Measurements from ENCODE around the gene FBN2.

Gene FBN2

DNA sequence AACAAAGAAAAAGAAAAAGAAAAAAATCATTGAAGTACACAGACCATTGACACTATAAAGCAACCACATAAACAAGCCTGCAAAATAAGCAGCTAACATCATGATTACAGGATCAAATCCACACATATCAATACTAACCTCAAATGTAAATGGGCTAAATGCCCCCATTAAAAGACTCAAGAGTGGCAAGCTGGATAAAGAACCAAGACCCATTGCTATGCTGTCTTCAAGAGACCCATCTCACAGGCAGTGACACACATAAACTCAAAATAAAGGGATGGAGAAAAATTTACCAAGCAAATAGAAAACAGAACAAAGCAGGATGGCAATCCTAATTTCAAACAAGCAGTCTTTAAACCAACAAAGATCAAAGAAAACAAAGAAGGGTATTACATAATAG is 15.7 kb upstream of the FBN2 start:
- Histone ChIP-seq H3K4me3 (ENCODE audit: low read depth, low read length) (no peak overlapping the region), H3K27ac (ENCODE audit: low read depth, low read length) (no peak overlapping the region), H3K27me3 (ENCODE audit: insufficient read depth, low read length) (no peaks in the 10 kb centered on the region), H3K36me3 (ENCODE audit: insufficient read depth, low read length) (no peaks in the 10 kb centered on the region), H3K4me1 (ENCODE audit: control insufficient read depth, insufficient read depth, low read length, unreplicated experiment) (no peaks in the 10 kb centered on the region), H3K79me2 (ENCODE audit: control insufficient read depth, insufficient read depth, low read length, unreplicated experiment) (no peaks in the 10 kb centered on the region), H2AFZ (ENCODE audit: low read length, unreplicated experiment) (no peak overlapping the region)

DNA sequence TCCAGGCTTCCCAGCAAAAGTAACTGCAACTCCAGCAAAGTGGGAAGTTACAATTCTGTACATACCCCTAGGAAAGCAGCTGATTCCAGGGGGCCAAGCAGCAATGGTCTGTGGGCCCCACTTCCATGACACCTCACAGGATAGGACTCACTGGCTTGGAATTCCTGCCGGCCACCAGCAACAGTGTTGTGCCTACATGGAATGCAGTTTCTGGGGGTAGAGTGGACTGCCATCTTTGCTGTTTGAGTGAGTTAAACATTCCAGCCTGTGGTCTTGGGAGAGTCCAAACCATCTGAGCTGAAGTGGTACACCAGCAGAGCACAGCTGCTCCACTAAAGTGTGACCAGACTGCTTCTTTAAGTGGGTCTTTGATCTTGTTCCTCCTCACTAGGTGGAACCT is 13.4 kb upstream of the FBN2 start:
- Histone ChIP-seq H3K27me3 (ENCODE audit: insufficient read depth, low read length) (no peaks in the 10 kb centered on the region), H3K36me3 (ENCODE audit: insufficient read depth, low read length) (no peaks in the 10 kb centered on the region), H3K79me2 (ENCODE audit: control insufficient read depth, insufficient read depth, low read length, unreplicated experiment) (no peaks in the 10 kb centered on the region), H3K4me1 (ENCODE audit: control insufficient read depth, insufficient read depth, low read length, unreplicated experiment) (no peaks in the 10 kb centered on the region), H3K27ac (ENCODE audit: low read depth, low read length) (no peak overlapping the region), H2AFZ (ENCODE audit: low read length, unreplicated experiment) (no peak overlapping the region), H3K4me3 (ENCODE audit: low read depth, low read length) (no peak overlapping the region)

DNA sequence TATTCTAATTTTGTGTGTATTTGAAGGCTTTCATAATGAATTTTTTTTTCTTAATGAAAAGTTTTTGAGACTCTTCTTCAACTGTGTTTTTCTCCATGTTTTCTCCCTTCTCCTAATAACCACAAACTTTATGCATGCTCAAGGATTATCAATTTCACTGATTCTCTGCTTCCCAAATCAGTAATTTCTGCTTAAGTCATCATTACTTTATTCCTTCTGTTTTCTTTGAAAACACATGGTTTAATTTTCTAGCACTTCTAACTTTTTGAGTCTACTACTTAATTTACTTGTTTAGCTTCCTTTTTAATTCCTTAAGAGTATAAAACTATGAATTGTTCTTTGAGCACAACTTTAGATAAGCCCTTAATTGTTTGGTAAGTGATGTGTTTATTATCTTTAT is 11.5 kb upstream of the FBN2 start:
- no peaks in the 10 kb centered on the region for H3K4me1 ChIP-seq (ENCODE audit: control insufficient read depth, insufficient read depth, low read length, unreplicated experiment)
- H3K79me2 ChIP-seq (ENCODE audit: control insufficient read depth, insufficient read depth, low read length, unreplicated experiment), result no peaks in the 10 kb centered on the region
- H2AFZ ChIP-seq (ENCODE audit: low read length, unreplicated experiment), result no peak overlapping the region
- no peak overlapping the region for H3K4me3 ChIP-seq (ENCODE audit: low read depth, low read length)
- H3K27ac ChIP-seq (ENCODE audit: low read depth, low read length), result no peak overlapping the region
- H3K27me3 ChIP-seq (ENCODE audit: insufficient read depth, low read length), result no peaks in the 10 kb centered on the region
- H3K36me3 ChIP-seq (ENCODE audit: insufficient read depth, low read length), result no peaks in the 10 kb centered on the region

DNA sequence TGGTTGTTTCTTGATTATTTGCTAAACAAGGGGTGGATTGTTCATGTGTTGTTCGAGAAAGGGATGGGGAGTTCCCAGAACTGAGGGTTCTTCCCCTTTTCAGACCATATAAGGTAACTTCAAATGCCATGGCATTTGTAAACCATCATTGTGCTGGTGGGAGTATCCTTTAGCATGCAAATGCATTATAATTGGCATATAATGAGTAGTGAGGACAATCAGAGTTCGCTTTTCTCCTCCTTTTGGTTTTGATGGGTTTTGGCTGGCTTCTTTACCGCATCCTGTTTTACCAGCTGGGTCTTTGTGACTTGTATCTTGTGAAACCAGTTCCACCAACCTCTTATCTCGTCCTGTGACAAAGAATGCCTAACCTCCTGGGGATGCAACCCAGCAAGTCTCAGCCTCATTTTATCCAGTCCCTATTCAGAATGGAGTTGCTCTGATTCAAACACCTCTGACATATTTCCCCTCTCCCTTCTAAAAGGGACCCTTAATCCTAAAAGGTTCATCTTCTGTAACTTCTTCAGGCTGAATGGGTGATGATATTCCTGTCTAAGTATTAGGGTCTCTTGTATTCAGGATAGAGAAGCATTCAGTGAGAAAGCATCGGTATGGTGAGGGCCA is 8.7 kb upstream of the FBN2 start:
- no peak overlapping the region for H3K4me3 ChIP-seq (ENCODE audit: low read depth, low read length)
- H3K79me2 ChIP-seq (ENCODE audit: control insufficient read depth, insufficient read depth, low read length, unreplicated experiment), result no peaks in the 10 kb centered on the region
- no peak overlapping the region for H2AFZ ChIP-seq (ENCODE audit: low read length, unreplicated experiment)
- H3K27me3 ChIP-seq (ENCODE audit: insufficient read depth, low read length), result no peaks in the 10 kb centered on the region
- H3K36me3 ChIP-seq (ENCODE audit: insufficient read depth, low read length), result no peaks in the 10 kb centered on the region
- H3K27ac ChIP-seq (ENCODE audit: low read depth, low read length), result no peak overlapping the region
- no peaks in the 10 kb centered on the region for H3K4me1 ChIP-seq (ENCODE audit: control insufficient read depth, insufficient read depth, low read length, unreplicated experiment)

DNA sequence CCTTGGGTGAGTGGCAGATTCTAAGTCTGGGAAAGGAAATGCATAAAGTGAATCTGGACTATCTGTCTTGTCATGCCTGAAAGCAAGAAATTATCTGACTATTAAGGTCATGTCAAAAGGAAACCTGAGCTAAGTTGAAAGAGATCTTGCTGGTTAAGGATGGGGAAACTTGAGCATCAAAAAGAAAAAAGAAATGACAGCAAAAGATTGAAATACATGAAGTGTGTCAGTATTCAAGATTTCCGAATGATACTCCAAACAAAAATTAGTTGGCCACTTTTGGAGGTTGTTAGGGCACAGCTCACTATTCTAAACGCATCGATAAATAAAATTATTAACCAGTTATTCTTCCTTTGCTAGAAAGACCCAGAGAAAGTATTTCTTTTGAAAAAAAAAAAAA is 3.3 kb upstream of the FBN2 start:
- no peak overlapping the region for H2AFZ ChIP-seq (ENCODE audit: low read length, unreplicated experiment)
- H3K4me3 ChIP-seq (ENCODE audit: low read depth, low read length), result no peak overlapping the region
- no peaks in the 10 kb centered on the region for H3K27me3 ChIP-seq (ENCODE audit: insufficient read depth, low read length)
- no peak overlapping the region for H3K27ac ChIP-seq (ENCODE audit: low read depth, low read length)
- H3K36me3 ChIP-seq (ENCODE audit: insufficient read depth, low read length), result no peaks in the 10 kb centered on the region
- H3K4me1 ChIP-seq (ENCODE audit: control insufficient read depth, insufficient read depth, low read length, unreplicated experiment), result peaks cover under 1% of the 10 kb centered on the region
- H3K79me2 ChIP-seq (ENCODE audit: control insufficient read depth, insufficient read depth, low read length, unreplicated experiment), result peaks cover 2% of the 10 kb centered on the region

DNA sequence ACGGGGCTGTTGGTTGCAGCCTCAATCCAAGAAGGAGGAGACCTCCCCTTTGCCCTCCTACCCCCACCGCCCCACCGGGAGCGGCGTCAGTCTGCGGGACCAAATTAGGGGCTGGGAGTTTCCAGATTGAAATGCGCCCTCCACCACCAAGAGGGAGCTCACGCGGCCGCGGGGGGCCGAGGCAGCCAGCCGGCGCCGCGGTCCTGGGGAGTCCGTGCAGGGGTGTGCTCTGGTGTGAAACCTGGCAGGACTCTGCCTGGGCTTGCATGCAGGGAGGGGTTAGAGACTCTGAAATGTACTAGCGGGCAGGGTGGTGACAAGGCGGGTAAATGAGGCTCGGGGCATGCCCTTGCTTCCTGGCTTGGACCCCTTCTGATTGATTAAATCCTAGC is 989 bp upstream of the FBN2 start:
- Histone ChIP-seq H2AFZ (ENCODE audit: low read length, unreplicated experiment) (peak overlapping the region; percentile 65), H3K27me3 (ENCODE audit: insufficient read depth, low read length) (no peaks in the 10 kb centered on the region), H3K4me3 (ENCODE audit: low read depth, low read length) (peak overlapping the region; percentile 87), H3K27ac (ENCODE audit: low read depth, low read length) (no peak overlapping the region), H3K79me2 (ENCODE audit: control insufficient read depth, insufficient read depth, low read length, unreplicated experiment) (peaks cover 6% of the 10 kb centered on the region), H3K4me1 (ENCODE audit: control insufficient read depth, insufficient read depth, low read length, unreplicated experiment) (peaks cover 4% of the 10 kb centered on the region), H3K36me3 (ENCODE audit: insufficient read depth, low read length) (peaks cover 3% of the 10 kb centered on the region; the same call in 1 of the 2 replicates)

DNA sequence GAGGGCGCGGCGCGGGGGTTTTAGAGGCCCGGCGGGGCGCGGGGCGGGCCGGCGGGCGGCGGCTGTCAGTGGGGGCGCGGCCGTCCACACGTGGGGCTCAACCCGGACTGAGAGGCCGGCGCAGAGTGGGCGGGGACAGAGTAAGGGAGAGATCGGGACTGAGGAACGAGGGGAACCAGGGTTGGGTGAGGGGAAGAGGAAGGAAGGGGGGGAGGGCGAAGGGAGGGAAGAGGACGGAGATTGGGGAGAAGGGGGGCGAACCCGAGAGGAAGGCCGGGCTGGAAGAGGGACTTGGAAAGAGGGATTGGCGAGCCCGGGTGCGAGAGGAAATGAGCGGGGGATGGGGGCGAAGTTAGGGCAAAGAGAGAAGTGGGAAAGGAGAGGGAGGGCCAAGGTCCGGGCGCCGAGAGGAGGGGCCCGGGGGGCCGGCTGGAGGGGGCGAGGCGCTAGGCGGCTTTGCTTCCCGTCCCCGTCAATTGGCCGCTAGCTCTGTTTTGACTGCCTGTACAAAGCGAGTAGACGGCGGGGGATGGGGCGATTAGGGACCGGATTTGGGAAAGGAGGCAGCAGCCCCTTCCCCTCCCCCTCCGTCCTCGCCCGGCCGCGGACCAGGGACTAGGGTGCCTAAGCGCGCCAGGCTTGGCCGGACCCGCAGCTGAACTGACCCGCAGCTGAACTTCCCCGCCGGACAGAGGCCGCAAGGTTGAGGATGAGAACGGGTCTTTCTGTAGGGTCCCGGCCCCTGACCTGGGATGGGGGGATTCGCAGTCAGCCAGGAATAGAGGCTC is 399 bp upstream of the FBN2 start:
- peaks cover 3% of the 10 kb centered on the region; the same call in 1 of the 2 replicates for H3K36me3 ChIP-seq (ENCODE audit: insufficient read depth, low read length)
- no peak overlapping the region for H3K27ac ChIP-seq (ENCODE audit: low read depth, low read length)
- H3K4me1 ChIP-seq (ENCODE audit: control insufficient read depth, insufficient read depth, low read length, unreplicated experiment), result peaks cover 4% of the 10 kb centered on the region
- peak overlapping the region; percentile 87 for H3K4me3 ChIP-seq (ENCODE audit: low read depth, low read length)
- H3K27me3 ChIP-seq (ENCODE audit: insufficient read depth, low read length), result no peaks in the 10 kb centered on the region
- peak overlapping the region; percentile 65 for H2AFZ ChIP-seq (ENCODE audit: low read length, unreplicated experiment)
- H3K79me2 ChIP-seq (ENCODE audit: control insufficient read depth, insufficient read depth, low read length, unreplicated experiment), result peaks cover 6% of the 10 kb centered on the region

DNA sequence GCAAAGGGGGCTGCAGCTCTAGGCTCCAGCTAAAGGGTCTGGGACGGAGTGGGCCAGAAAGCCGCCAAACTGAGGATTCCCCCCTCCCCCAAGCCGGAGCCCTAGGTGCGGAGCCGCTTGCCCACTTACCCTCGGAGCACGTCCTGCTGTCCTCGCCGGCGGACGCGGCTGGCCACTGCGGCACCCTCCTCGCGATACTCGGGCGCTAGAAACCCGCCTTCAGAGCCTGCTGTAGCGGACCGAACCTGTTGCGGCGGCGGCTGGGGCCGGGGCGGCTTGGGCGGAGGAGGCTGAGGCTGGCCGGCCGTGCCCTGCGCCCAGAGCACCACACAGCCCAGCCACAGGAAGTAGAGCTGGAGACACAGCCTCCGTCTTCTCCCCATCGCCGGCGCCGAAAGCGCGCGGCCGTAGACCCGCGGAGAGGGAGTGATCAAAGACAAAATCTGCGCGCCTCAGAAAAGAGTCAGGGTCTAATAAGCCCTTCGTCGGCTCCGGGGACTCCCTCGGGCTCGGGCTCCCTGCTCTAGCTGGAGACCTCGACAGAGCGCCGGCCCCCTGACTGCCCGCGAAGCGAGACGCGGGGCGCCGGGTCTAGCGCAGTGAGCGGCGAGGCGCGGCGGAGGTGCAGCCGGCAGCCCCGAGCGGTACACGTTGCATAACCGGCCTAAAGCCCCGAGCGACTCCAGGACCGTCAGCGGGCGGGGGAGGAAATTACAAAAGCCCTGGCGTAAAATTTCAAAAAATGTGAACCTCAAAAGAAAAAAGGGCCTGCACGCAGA is 635 bp downstream of the FBN2 start:
- no peaks in the 10 kb centered on the region for H3K27me3 ChIP-seq (ENCODE audit: insufficient read depth, low read length)
- H2AFZ ChIP-seq (ENCODE audit: low read length, unreplicated experiment), result peak overlapping the region; percentile 78
- peaks cover 3% of the 10 kb centered on the region; the same call in 1 of the 2 replicates for H3K36me3 ChIP-seq (ENCODE audit: insufficient read depth, low read length)
- H3K79me2 ChIP-seq (ENCODE audit: control insufficient read depth, insufficient read depth, low read length, unreplicated experiment), result peaks cover 6% of the 10 kb centered on the region
- H3K4me3 ChIP-seq (ENCODE audit: low read depth, low read length), result peak overlapping the region; percentile 87
- no peak overlapping the region for H3K27ac ChIP-seq (ENCODE audit: low read depth, low read length)
- peaks cover 4% of the 10 kb centered on the region for H3K4me1 ChIP-seq (ENCODE audit: control insufficient read depth, insufficient read depth, low read length, unreplicated experiment)

DNA sequence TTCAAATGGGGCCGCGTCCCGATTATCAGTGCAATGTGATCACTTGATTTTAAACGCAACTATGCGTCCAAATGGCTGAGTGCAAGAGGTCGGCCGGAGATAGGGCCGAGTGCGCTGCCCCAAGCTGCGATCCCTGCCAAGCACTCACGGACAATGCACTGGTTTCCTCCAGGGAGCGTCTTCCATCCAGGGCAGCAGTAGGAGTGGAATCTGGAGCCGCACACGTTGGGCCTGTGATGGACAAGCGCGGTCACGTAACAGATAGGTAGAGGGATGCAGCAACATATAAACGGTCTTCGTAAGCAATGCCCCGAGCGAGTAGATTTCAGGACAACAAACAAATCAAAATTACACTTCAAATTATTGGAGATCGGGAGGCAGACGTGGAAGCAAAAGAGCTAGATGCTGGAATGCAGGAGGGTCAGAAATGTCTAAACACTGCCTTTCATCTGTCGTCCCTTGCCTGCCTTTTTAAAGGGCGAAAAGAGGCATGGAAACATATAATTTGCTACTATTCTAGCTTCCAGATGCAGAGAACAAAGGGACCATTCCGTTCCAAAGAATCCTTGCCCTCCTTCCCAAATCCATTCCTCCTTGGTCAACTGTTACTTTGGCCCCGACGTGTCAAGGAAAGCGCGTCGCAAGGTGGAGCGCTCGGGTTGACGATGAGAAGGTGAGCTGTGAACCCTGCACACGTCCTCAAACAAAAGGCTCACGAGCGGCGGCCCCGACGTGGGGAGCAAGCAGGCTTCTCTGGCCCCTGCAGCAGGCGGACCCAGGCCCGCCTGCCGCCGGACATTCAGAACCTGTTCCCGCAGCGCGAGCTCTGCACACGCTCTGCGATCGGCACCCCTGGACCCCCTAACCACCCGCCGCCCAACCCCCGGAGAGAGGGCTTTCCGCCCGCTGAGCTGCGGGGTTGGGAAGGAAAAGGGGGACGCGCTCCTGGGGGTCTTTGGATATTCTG is 1.5 kb downstream of the FBN2 start:
- H3K27me3 ChIP-seq (ENCODE audit: insufficient read depth, low read length), result no peaks in the 10 kb centered on the region
- H3K4me3 ChIP-seq (ENCODE audit: low read depth, low read length), result peak overlapping the region; percentile 87
- H3K4me1 ChIP-seq (ENCODE audit: control insufficient read depth, insufficient read depth, low read length, unreplicated experiment), result peaks cover 4% of the 10 kb centered on the region
- H2AFZ ChIP-seq (ENCODE audit: low read length, unreplicated experiment), result no peak overlapping the region
- H3K36me3 ChIP-seq (ENCODE audit: insufficient read depth, low read length), result peaks cover 3% of the 10 kb centered on the region; the same call in 1 of the 2 replicates
- H3K79me2 ChIP-seq (ENCODE audit: control insufficient read depth, insufficient read depth, low read length, unreplicated experiment), result peaks cover 6% of the 10 kb centered on the region
- no peak overlapping the region for H3K27ac ChIP-seq (ENCODE audit: low read depth, low read length)

DNA sequence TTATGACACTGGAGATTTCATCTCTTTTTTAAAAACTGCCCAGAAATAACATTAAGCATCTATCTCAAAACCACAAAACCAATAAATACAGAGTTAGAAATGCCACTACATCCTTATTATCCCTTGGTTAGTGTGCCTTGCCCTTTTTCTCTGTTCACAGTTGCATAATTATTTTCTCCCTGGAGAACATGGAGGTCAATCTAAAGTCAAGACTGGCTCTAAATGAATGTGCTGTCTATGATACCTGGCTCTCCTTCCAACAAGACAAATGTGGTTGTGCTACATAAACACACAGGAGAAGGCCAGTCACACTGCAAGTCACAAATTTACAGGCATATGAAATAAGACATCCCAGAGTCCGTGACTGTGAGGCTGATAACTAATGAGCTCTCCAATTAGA is 2.8 kb downstream of the FBN2 start:
- H3K4me1 ChIP-seq (ENCODE audit: control insufficient read depth, insufficient read depth, low read length, unreplicated experiment), result peaks cover 4% of the 10 kb centered on the region
- no peaks in the 10 kb centered on the region for H3K27me3 ChIP-seq (ENCODE audit: insufficient read depth, low read length)
- no peak overlapping the region for H2AFZ ChIP-seq (ENCODE audit: low read length, unreplicated experiment)
- no peak overlapping the region for H3K27ac ChIP-seq (ENCODE audit: low read depth, low read length)
- peaks cover 3% of the 10 kb centered on the region; the same call in 1 of the 2 replicates for H3K36me3 ChIP-seq (ENCODE audit: insufficient read depth, low read length)
- H3K4me3 ChIP-seq (ENCODE audit: low read depth, low read length), result peak overlapping the region; percentile 87; the same call in 1 of the 2 replicates
- peaks cover 6% of the 10 kb centered on the region for H3K79me2 ChIP-seq (ENCODE audit: control insufficient read depth, insufficient read depth, low read length, unreplicated experiment)
